GM04503 (cell line): ENCODE measurements around the gene SLC22A16.

Source experiments
- DNase-seq: peaks from one replicate; pipeline ENCODE4 v3.0.0-alpha.2; 2012; ENCODE audit warnings: low read depth

The SLC22A16 gene

DNA sequence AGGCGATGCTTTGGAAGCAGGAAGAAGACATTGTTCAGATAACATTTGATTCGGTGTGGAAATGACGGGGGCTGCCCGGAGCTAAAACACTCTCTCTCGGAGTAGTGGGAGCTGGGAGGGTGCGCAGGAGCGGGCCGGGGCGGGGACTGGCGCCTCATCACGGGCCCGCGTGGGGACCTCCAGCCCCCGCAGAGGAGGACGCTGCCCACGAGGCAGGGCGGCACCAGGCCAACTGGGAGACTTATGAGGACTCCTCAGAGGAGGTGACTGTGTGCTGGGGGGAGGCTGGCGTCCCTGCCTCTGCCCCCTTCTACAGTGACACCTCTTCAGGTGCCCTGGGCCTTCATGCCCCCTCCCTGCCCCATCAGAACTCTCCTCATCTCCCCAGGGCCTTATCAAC is 76.2 kb downstream of the SLC22A16 start:
- no peak for DNase-seq

DNA sequence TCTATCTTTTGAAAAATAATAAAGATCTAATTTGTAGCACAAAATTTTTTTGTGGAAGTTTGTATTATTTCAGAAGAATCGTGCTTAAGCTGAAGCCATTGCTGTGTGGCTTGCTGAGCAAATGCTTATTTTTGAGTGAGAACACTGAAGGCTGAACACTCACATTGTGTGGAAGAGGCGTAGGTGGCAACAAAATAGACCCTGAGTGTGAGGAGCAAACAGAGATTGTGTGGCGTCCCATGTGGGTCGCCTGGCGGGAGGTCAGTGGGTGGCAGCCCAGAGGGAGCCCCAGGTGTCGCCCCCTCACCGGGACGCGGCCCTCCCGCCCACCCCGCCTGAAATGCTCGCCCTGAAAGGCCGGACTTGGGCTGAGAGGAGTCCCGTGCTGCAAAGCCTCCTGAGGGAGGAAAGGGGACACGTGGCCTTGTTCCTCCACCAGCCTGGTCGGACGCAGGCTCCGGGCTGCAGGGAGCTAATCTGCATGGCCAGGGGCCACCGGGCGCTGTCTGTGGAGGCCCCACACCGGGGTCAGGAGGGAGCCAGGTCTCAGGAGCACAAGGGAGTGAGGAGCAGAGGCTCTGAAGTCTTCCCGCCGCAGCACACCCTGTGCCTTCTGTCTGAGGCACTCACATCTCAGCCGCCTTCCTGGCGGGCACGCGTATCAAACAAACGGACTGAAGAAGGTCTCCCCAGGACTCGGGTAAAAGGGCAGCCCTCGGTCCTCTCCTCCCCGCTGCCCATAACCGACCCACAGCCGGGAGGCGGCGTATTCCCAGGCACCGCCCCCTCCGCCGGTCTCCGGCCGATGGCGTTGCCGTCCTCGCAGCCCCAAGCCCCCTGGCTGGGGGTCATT is 77.0 kb downstream of the SLC22A16 start:
- no peak for DNase-seq

DNA sequence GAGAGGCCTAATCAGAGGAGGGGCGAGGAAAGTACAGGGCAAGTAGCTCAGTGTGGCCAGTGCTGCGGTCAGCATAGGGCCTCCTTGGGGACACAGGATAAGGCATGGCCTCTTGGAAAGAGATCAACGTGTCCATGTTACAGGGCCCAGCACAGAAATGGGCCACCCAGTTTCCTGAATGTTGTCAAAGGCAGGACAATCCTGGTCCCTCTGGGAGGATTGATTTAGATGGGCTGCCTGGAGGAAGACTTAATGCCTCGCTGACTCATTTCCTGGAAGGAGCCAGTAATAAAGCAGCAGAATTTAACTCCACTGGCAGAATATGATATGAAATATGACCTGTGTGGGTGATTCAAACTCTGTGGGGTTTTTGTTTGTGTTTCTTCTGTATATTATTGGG is 77.6 kb downstream of the SLC22A16 start:
- no peak for DNase-seq

DNA sequence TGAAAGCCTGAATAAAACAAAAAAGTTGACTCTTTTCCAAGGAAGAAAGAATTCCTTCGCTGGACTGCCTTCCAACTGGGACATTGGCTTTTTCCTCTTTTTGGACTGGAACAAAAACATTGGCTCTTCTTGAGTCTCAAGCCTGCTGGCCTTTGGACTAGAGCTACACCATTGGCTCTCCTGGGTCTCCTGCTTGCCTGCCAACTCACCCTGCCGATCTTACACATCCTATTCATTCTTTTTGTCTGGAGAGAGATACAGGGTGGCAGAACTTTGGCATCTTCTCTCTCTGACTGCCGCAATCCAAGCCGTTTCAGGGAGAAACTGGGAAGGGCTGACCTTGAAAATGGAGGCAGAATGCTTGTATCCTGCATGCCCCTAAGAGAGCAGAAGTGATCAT is 81.2 kb downstream of the SLC22A16 start:
- DNase-seq, result no peak

DNA sequence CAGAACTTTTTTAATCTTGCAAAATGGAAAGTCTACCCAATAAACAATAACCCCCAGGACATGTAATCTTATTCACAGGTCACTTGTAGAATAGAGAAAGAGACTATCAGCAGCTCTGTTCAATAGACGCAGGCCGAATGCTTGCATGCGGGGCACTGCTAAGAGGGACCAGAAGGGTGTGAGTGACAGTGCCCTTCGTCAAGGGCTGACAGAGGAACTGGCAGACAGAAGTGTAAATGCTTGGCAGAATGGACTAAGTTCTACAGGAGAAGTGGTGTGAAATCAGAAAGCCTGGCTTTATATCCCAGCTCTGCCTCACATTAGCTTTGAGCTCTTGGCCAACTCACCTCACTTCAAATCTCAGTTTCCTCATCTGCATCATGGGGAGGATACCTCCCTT is 82.0 kb downstream of the SLC22A16 start:
- no peak for DNase-seq

DNA sequence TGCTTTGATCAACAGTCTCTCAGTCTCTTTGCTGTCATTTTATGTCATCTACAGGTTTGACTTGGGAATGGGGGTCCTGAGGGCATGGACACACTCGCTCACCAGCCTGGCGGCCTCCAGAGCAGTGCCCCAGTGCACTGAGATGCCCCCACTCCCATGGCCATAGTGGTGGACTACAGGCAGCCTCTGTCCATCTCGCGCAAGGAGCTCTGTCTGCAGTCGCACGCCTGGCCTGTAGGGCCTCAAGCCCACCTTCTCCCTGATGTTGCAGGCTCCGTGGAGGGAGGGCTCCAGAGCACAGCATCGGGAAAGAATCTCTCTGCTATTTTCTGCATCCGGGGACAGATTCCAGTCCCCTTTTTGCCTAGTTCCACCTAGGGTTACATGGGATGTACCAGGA is 83.7 kb downstream of the SLC22A16 start:
- no peak for DNase-seq

DNA sequence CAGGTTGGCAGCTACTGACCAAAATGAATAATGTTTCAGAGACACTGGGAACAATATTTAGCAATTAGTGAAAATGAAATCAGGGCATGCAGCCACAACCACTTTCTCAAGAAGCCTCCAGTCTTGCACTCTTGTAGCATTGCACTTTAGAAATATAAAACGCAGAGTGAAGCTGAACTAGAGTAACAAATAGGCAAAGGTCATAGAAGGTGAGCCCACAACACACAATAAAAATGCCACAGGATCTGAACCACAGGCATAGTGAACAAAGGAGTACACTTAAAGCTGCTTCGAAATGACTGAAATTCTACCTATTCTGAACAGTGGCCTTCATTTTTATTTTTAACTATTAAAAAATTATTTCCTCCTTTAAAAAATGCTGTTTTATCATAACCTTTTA is 86.0 kb downstream of the SLC22A16 start:
- no peak for DNase-seq

DNA sequence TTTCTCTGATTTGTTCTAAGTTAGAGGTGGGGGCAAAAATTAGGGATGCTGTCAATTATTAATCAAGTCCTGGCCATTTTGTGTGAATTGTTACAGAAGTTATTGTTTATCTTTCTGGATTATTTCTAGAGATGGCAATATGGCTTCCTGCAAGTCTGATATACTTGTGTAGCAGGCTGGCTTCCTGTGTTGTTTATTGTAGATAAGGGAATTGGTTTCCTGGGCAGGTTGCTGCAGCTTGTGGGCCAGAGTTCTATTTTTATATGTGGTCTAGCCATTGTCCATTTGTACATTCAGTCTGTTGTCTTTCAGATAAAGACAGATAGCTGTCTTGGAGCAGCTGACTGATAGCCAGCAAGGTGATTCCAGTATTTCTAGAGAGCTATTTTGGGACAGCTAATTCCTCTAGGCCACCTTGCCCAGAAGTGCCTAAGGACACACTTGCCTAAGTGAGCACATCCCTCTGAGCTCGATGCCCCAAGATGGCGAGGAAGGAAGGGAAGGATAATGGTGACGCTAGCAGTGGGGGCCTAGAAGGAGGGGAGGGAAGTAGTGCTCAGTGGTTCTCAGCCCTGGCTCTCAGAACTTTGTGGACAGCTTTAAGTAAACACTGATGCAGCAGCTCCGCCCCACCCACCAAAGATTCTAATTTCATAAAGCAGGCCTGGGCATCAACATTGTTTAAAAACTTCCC is 86.6 kb downstream of the SLC22A16 start:
- no peak for DNase-seq

DNA sequence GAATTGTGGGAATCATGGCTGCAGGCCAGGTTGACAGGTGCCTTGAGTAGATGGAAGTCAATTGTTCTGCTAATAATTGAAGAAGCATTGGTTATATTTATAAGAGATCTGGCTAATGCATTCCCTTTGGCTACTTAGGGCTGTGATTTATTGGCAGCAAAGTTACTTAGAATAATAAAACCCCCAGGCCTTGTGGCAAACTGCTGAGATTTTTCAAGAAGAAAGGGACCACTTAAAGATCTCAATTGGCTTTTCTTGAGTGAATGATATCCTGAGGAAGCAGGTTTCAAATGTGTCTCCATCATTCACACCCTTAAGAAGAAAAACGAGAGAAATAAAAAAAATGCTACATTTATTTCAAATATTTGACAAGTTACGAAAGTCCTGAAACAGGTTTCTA is 88.4 kb downstream of the SLC22A16 start:
- no peak for DNase-seq

DNA sequence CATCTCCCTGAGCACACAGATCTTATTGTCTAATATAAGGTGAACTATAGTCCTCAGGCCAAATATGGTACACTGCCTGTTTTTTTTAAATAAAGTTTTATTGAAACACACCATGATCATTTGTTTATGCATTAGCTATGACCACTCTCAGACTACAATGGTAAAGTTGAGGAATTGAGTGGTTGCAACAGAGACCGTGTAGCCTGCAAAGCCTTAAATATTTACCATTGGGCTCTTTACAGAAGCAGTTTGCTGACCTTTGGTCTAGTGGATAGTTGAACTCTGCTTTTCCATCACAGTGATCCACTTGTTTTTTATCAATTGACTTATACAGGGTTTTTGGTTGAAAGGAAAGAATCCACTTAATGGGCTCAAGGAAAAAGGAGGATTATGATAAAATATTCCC is 91.0 kb downstream of the SLC22A16 start:
- DNase-seq, result no peak

DNA sequence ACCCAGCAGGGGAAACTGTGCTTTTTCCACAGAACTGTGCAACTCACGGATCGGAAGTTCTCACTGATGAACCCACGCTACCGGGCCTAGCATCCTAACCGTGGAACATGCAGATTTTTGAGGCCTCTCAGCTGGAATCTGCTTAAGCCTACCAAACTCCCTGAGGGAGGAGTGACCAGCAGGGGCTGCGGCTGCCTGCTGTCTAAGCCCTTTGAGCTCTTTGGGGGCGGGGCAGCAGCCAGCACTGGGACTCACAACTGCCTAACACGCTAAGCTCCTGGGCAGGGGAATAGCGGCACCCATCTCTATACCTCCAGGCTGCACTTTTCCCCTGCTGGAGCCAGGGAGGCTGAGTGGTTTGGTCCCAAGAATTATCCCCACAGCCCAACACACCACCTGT is 97.9 kb downstream of the SLC22A16 start:
- no peak for DNase-seq
